Ishikawa (cell line): ENCODE measurements around the gene ELOVL6.

Source experiments
- CEBPB ChIP-seq: IDR thresholded peaks from 2 replicates; pipeline ENCODE4 v1.6.1; 2012
- CREB1 ChIP-seq: IDR thresholded peaks from 2 replicates; pipeline ENCODE4 v1.6.1; 2012; ENCODE audit warnings: low read depth
- EGR1 ChIP-seq: IDR thresholded peaks from 2 replicates; pipeline ENCODE4 v1.6.1; 2012
- FOXM1 ChIP-seq: IDR thresholded peaks from 2 replicates; pipeline ENCODE4 v1.6.1; 2012; ENCODE audit warnings: low read depth, borderline replicate concordance
- TAF1 ChIP-seq: IDR thresholded peaks from 2 replicates; pipeline ENCODE4 v1.6.1; 2012; ENCODE audit warnings: low read depth, mild to moderate bottlenecking
- TCF12 ChIP-seq: IDR thresholded peaks from 2 replicates; pipeline ENCODE4 v1.6.1; 2012; ENCODE audit warnings: low read depth
- YY1 ChIP-seq: IDR thresholded peaks from 2 replicates; pipeline ENCODE4 v1.6.1; 2012; ENCODE audit warnings: low read depth
- TF ChIP-seq, protein P1 (sequence below): IDR thresholded peaks from 2 replicates; pipeline ENCODE4 v1.6.1; 2012; ENCODE audit warnings: low read depth, mild to moderate bottlenecking
- TF ChIP-seq, protein P2 (sequence below): IDR thresholded peaks from 2 replicates; pipeline ENCODE4 v1.6.1; 2012

- TF ChIP-seq CEBPB (no peak), CREB1 (no peak), FOXM1 (no peak), YY1 (no peak), TCF12 (no peak), TAF1 (no peak), EGR1 (no peak)
- TF ChIP-seq, protein P1, sequence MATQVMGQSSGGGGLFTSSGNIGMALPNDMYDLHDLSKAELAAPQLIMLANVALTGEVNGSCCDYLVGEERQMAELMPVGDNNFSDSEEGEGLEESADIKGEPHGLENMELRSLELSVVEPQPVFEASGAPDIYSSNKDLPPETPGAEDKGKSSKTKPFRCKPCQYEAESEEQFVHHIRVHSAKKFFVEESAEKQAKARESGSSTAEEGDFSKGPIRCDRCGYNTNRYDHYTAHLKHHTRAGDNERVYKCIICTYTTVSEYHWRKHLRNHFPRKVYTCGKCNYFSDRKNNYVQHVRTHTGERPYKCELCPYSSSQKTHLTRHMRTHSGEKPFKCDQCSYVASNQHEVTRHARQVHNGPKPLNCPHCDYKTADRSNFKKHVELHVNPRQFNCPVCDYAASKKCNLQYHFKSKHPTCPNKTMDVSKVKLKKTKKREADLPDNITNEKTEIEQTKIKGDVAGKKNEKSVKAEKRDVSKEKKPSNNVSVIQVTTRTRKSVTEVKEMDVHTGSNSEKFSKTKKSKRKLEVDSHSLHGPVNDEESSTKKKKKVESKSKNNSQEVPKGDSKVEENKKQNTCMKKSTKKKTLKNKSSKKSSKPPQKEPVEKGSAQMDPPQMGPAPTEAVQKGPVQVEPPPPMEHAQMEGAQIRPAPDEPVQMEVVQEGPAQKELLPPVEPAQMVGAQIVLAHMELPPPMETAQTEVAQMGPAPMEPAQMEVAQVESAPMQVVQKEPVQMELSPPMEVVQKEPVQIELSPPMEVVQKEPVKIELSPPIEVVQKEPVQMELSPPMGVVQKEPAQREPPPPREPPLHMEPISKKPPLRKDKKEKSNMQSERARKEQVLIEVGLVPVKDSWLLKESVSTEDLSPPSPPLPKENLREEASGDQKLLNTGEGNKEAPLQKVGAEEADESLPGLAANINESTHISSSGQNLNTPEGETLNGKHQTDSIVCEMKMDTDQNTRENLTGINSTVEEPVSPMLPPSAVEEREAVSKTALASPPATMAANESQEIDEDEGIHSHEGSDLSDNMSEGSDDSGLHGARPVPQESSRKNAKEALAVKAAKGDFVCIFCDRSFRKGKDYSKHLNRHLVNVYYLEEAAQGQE, result no peak
- TF ChIP-seq, protein P2, sequence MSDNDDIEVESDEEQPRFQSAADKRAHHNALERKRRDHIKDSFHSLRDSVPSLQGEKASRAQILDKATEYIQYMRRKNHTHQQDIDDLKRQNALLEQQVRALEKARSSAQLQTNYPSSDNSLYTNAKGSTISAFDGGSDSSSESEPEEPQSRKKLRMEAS, result no peak
Observed at GRCh38 chr4:110088670-110089069, 109.7 kb downstream of the ELOVL6 start.
